Glutamatergic neuron (in vitro differentiated cells): ENCODE measurements around the gene PKP3. TPM values are rescaled to one million over a fixed set of nuclear protein-coding genes. Genes with fewer than 3 reads are reported as not detected.

ENCODE experiments used
- DNase-seq: peaks from one replicate; pipeline ENCODE4 v3.0.0; 2022
- H3K27ac Mint-ChIP-seq: one replicate; pipeline ENCODE4 v1.8.0; 2020; ENCODE audit warnings: mild to moderate bottlenecking, mixed read lengths, inconsistent platforms; ENCODE audit not compliant: unreplicated experiment
- H3K27me3 Mint-ChIP-seq: one replicate; pipeline ENCODE4 v1.8.0; 2020; ENCODE audit warnings: mild to moderate bottlenecking, moderate library complexity, mixed read lengths, inconsistent platforms; ENCODE audit not compliant: unreplicated experiment
- H3K36me3 Mint-ChIP-seq: one replicate; pipeline ENCODE4 v1.8.0; 2020; ENCODE audit warnings: mild to moderate bottlenecking, mixed read lengths, inconsistent platforms; ENCODE audit not compliant: unreplicated experiment
- H3K4me1 Mint-ChIP-seq: one replicate; pipeline ENCODE4 v1.8.0; 2020; ENCODE audit warnings: mild to moderate bottlenecking, low read depth, mixed read lengths, inconsistent platforms; ENCODE audit not compliant: unreplicated experiment
- H3K4me3 Mint-ChIP-seq: one replicate; pipeline ENCODE4 v1.8.0; 2020; ENCODE audit warnings: mild to moderate bottlenecking, mixed read lengths, inconsistent platforms; ENCODE audit not compliant: unreplicated experiment
- H3K9me3 Mint-ChIP-seq: one replicate; pipeline ENCODE4 v1.8.0; 2020; ENCODE audit warnings: mild to moderate bottlenecking, moderate library complexity, mixed read lengths, inconsistent platforms; ENCODE audit not compliant: unreplicated experiment
- total RNA-seq: library from RNA; stranded (reverse); fragmentation: NEBNext Ultra II Directional; extraction: Animal tissue kit (Norgen Biotek cat#: 25700); gene quantifications from one replicate; pipeline ENCODE4 v1.2.1, GENCODE V29; 2021; ENCODE audit not compliant: unreplicated experiment
- TF ChIP-seq, protein P1 (sequence below): fragments of 200-600 bp; sonication (generic); IDR thresholded peaks from one replicate; pipeline ENCODE4 v1.5.0; 2021; ENCODE audit not compliant: partially characterized antibody, unreplicated experiment

Gene PKP3
- total RNA-seq, 1 donor from 2014 or later = not detected

DNA sequence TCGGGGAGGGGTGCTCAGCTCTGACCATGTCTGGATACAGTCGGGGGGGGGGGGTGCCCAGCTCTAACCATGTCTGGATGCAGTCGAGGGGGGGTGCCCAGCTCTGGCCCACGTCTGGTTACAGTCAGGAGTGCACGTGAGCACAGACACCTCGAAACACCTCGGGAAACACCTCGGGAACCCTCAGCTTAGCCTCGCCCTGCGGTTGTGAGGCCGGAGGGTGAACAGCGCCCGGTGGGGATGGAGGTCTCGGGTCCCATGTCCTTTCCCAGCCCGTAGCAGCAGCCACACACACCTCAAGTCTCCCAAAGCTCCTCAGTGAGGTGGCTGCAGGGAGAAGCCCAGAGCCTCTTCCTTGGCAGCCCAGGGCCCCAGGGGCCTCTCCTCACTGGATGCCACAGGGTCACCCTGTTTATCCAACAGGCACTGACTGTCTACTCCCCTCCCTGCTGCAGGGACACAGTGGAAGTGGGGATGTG is 18.7 kb downstream of the PKP3 start:
- Mint-ChIP-seq H3K9me3 (no peaks in the 10 kb centered on the region), H3K36me3 (no peaks in the 10 kb centered on the region), H3K4me3 (no peak overlapping the region), H3K27ac (no peak overlapping the region), H3K27me3 (peaks cover 7% of the 10 kb centered on the region), H3K4me1 (peaks cover 1% of the 10 kb centered on the region)
- no peak for DNase-seq
- TF ChIP-seq, protein P1, sequence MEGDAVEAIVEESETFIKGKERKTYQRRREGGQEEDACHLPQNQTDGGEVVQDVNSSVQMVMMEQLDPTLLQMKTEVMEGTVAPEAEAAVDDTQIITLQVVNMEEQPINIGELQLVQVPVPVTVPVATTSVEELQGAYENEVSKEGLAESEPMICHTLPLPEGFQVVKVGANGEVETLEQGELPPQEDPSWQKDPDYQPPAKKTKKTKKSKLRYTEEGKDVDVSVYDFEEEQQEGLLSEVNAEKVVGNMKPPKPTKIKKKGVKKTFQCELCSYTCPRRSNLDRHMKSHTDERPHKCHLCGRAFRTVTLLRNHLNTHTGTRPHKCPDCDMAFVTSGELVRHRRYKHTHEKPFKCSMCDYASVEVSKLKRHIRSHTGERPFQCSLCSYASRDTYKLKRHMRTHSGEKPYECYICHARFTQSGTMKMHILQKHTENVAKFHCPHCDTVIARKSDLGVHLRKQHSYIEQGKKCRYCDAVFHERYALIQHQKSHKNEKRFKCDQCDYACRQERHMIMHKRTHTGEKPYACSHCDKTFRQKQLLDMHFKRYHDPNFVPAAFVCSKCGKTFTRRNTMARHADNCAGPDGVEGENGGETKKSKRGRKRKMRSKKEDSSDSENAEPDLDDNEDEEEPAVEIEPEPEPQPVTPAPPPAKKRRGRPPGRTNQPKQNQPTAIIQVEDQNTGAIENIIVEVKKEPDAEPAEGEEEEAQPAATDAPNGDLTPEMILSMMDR = no peak

DNA sequence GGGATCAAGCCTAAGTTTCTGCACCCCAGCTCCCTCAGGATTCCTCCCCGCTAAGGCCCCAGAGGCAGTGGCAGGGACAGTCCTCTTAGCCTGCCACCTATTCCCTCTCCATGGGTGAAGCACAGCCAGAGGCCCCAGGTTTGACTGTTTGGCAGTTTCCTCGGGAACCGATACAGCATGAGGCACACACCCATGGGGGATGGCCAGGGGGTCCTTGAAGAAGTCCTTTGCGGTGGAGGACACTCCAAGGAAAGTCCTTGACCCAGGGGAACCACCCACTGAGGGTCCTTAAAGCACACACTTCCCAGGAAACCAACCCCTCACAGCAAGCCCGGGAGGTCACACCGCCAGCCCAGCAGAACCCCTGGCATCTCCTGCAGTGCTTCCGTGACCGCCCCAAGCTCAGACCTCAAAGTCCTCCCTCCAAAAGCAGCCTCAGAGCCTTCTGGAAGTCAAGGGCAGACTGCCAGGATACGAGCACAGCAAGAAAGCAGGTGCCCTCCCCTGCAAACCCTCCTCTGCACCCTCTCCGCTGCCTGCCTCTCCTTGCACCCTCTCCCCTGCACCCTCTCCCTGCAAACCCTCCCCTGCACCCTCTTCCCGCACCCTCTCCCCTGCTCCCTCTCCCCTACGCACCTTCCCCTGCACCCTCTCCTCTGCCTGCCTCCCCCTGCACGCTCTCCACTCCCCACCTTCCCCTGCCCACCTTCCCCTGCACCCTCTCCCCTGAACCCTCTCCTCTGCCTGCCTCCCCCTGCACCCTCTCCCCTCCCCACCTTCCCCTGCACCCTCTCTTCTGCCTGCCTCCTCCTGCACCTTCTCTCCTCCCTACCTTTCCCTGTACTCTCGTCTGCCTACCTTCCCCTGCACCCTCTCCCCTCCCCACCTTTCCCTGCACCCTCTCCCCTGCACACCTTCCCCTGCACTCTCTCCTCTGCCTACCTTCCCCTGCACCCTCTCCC is 19.4 kb downstream of the PKP3 start:
- peaks cover 10% of the 10 kb centered on the region for H3K27me3 Mint-ChIP-seq
- no peak overlapping the region for H3K27ac Mint-ChIP-seq
- no peaks in the 10 kb centered on the region for H3K36me3 Mint-ChIP-seq
- H3K4me1 Mint-ChIP-seq = peaks cover 1% of the 10 kb centered on the region
- no peak overlapping the region for H3K4me3 Mint-ChIP-seq
- H3K9me3 Mint-ChIP-seq = no peaks in the 10 kb centered on the region
- DNase-seq = no peak
- TF ChIP-seq, protein P1 = no peak

DNA sequence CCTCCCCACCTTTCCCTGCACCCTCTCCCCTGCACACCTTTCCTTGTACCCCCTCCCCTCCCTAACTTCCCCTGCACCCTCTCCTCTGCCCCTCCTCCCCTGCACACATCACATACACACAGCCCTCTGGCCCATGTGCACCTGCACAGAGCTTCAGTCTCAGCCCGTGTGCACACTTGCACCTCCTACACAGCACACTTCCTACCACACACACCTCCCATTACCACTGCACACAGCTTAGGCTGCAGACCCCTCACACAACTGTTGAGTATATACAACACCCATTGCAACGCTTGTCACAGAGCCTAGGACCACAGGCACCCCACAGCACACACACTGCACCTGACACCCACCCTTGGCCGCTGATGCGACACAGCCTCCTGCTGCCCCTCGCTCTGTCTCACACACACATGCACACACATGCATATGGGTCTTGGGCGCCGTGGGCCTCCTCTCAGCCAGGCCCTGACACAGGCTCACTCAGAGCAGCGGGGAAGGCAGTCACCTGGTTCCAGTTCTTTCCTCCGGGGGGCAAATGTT is 20.4 kb downstream of the PKP3 start:
- Mint-ChIP-seq H3K4me1 (peaks cover 1% of the 10 kb centered on the region), H3K36me3 (no peaks in the 10 kb centered on the region), H3K9me3 (peaks cover 1% of the 10 kb centered on the region), H3K4me3 (peak overlapping the region; percentile 25), H3K27ac (no peak overlapping the region), H3K27me3 (peaks cover 10% of the 10 kb centered on the region)
- TF ChIP-seq, protein P1 = no peak
- no peak for DNase-seq

DNA sequence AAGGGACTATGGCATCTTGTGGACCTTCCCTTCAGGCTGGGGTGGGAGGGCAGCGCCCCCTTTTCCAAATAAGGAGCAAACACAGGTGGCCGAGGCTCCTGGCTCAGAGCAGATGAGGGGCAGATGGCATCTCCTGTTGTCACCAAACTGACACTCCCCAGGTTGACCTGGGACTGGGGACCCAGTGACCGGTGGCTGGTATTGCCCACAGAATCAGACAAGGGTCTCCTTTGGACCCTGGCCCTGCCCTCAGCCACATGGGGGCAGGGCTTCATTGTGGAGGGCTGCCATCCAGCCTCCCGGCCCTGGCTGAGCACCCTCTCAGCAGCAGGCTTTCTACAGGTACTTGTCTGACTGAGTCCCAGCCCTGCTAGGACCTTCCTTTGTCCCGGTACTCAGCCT is 21.6 kb downstream of the PKP3 start:
- Mint-ChIP-seq H3K27me3 (peaks cover 10% of the 10 kb centered on the region), H3K4me1 (peaks cover 1% of the 10 kb centered on the region), H3K36me3 (no peaks in the 10 kb centered on the region), H3K4me3 (no peak overlapping the region), H3K27ac (no peak overlapping the region), H3K9me3 (peaks cover 1% of the 10 kb centered on the region)
- no peak for DNase-seq
- TF ChIP-seq, protein P1 = no peak
